Glutamatergic neuron (in vitro differentiated cells): ENCODE measurements around the gene PLOD3. TPM values are rescaled to one million over a fixed set of nuclear protein-coding genes. Genes with fewer than 3 reads are reported as not detected.

ENCODE experiments used
- DNase-seq: peaks from one replicate; pipeline ENCODE4 v3.0.0; 2022
- H3K27ac Mint-ChIP-seq: one replicate; pipeline ENCODE4 v1.8.0; 2020; ENCODE audit warnings: mild to moderate bottlenecking, mixed read lengths, inconsistent platforms; ENCODE audit not compliant: unreplicated experiment
- H3K27me3 Mint-ChIP-seq: one replicate; pipeline ENCODE4 v1.8.0; 2020; ENCODE audit warnings: mild to moderate bottlenecking, moderate library complexity, mixed read lengths, inconsistent platforms; ENCODE audit not compliant: unreplicated experiment
- H3K36me3 Mint-ChIP-seq: one replicate; pipeline ENCODE4 v1.8.0; 2020; ENCODE audit warnings: mild to moderate bottlenecking, mixed read lengths, inconsistent platforms; ENCODE audit not compliant: unreplicated experiment
- H3K4me1 Mint-ChIP-seq: one replicate; pipeline ENCODE4 v1.8.0; 2020; ENCODE audit warnings: mild to moderate bottlenecking, low read depth, mixed read lengths, inconsistent platforms; ENCODE audit not compliant: unreplicated experiment
- H3K4me3 Mint-ChIP-seq: one replicate; pipeline ENCODE4 v1.8.0; 2020; ENCODE audit warnings: mild to moderate bottlenecking, mixed read lengths, inconsistent platforms; ENCODE audit not compliant: unreplicated experiment
- H3K9me3 Mint-ChIP-seq: one replicate; pipeline ENCODE4 v1.8.0; 2020; ENCODE audit warnings: mild to moderate bottlenecking, moderate library complexity, mixed read lengths, inconsistent platforms; ENCODE audit not compliant: unreplicated experiment
- total RNA-seq: library from RNA; stranded (reverse); fragmentation: NEBNext Ultra II Directional; extraction: Animal tissue kit (Norgen Biotek cat#: 25700); gene quantifications from one replicate; pipeline ENCODE4 v1.2.1, GENCODE V29; 2021; ENCODE audit not compliant: unreplicated experiment
- TF ChIP-seq, protein P1 (sequence below): fragments of 200-600 bp; sonication (generic); IDR thresholded peaks from one replicate; pipeline ENCODE4 v1.5.0; 2021; ENCODE audit not compliant: partially characterized antibody, unreplicated experiment

The PLOD3 gene
- total RNA-seq, 1 donor from 2014 or later: 47.1 TPM

DNA sequence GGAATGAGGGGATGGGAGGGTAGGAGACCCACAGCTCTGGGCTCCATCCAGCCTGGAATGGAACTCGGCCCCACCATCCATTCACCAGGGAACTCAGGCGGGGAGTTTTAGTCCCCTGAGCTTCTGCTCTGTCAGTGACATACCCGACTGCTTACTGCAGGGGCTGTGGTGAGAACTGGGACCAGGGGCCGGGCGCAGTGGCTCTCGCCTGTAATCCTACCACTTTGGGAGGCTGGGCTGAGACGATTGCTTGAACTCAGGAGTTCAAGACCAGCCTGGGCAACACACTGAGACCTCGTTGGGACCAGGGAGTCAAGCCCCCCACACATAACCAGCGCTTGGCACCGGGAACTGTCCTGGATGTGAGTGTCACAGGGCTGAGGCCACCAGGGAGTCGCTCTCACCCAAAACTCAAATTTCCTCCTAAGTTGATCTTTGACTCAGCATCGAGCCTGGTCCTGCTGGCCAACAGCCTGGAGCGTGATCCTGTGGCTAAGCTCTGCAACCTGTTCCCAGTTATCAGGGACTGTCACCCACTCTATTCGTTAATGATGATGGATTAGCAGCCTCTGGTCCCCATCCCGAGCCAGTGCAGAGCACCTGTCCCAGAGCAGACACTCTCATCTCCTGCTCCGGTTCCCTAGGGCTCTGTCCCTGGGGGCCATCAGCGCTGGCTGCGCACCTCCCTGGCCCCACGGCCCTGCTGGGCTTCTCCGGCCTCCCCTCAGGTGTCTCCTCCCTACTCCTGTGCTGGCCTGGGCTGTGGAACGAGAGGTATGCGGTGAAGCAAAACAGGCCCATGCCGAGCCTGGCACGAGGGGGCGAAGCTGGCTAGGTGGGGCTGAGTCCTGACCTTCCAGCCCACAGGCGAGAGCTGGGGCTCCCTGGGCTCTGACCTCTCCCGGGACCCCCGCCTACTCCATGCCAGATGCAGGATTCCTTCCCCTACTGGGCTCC, 21.1 kb upstream of the PLOD3 start:
- H3K27ac Mint-ChIP-seq: peak overlapping the region; percentile 74
- H3K9me3 Mint-ChIP-seq: peaks cover 4% of the 10 kb centered on the region
- H3K4me3 Mint-ChIP-seq: no peak overlapping the region
- H3K27me3 Mint-ChIP-seq: peaks cover 3% of the 10 kb centered on the region
- H3K36me3 Mint-ChIP-seq: no peaks in the 10 kb centered on the region
- DNase-seq: no peak
- peaks cover 4% of the 10 kb centered on the region for H3K4me1 Mint-ChIP-seq
- TF ChIP-seq, protein P1, sequence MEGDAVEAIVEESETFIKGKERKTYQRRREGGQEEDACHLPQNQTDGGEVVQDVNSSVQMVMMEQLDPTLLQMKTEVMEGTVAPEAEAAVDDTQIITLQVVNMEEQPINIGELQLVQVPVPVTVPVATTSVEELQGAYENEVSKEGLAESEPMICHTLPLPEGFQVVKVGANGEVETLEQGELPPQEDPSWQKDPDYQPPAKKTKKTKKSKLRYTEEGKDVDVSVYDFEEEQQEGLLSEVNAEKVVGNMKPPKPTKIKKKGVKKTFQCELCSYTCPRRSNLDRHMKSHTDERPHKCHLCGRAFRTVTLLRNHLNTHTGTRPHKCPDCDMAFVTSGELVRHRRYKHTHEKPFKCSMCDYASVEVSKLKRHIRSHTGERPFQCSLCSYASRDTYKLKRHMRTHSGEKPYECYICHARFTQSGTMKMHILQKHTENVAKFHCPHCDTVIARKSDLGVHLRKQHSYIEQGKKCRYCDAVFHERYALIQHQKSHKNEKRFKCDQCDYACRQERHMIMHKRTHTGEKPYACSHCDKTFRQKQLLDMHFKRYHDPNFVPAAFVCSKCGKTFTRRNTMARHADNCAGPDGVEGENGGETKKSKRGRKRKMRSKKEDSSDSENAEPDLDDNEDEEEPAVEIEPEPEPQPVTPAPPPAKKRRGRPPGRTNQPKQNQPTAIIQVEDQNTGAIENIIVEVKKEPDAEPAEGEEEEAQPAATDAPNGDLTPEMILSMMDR: no peak

DNA sequence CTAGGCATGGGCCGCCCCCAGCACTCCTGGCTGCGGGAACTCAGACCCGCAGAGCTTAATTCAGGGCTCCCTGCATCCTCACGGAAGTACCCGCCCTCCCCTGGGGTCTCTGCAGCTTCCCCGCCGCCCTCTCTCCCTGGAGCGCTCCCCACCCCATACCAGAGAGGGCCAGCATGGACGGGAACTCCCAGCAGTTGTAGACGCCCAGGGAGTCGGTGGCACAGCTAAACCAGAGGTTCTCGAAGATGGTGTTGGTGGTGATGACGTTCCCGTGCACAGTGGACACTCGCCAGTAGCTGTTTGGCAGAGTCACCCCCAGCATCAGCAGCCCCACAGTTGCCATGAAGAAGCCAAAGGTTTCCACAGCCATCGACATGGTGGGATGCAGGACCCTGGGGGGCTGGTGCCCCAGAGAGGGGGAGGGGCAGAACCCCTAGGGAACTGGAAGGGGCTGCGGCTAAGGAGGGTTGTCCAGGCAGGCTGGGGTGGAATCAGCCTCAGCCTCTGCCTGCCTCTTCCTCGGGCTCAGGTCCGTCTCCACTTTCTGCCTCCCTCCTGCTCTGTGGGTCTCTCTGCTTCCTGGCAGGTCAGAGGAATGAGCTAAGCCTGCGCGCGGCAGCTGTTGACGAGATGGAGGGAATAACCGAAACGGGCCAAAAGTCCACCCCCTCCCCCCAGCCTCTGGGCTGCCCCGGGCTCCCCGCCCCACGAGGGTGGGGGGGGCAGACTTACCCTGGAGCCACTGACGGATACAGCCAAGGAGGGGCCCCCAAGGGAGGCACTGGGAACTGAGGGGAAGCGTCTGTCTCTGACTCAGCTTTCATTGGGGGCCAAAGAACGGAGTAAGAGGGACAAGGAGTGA, 20.1 kb upstream of the PLOD3 start, which contains the start of gene CLDN15:
TSS of gene CLDN15 (minus strand) at position 597 of the 862 bp plus-strand sequence. CDS start at position 376, 221 bp downstream.
- TF ChIP-seq, protein P1: no peak
- Mint-ChIP-seq H3K4me3 (peak within 1 kb of the TSS; percentile 30), H3K9me3 (peaks cover 4% of the 10 kb centered on the region), H3K36me3 (no peaks in the 10 kb centered on the region), H3K27ac (peak within 1 kb of the TSS; percentile 74), H3K27me3 (peaks cover 3% of the 10 kb centered on the region), H3K4me1 (peaks cover 3% of the 10 kb centered on the region)
- no peak for DNase-seq

DNA sequence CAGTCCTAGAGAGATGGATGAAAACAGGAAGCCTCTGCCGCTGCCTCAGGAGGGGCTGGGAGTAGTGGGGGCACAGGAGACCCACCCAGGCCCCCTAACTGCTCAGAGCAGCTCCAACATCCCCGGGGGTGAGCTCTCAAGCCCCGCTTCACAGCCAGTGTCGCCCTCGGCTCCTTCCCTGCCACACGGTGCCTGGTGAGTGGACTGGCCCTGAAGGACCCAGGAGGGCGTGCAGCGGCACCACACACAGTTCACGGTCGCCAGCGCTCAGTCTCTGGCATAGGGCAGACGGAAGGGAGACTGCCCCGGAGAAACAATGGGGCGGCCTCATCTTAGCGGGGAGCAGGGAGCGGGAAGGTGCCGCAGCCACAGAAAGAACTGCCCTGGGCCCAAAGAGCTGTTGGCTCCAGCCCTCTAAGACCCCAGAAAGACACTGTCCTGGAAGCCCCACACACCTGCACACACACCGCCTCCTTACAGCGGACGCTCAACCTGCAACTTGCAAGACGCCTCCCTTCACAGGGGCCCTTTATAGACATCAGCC, 19.0 kb upstream of the PLOD3 start:
- Mint-ChIP-seq H3K4me1 (peaks cover 3% of the 10 kb centered on the region), H3K36me3 (no peaks in the 10 kb centered on the region), H3K27ac (no peak overlapping the region), H3K9me3 (peaks cover 4% of the 10 kb centered on the region), H3K4me3 (no peak overlapping the region), H3K27me3 (peaks cover 5% of the 10 kb centered on the region)
- TF ChIP-seq, protein P1: no peak
- no peak for DNase-seq

DNA sequence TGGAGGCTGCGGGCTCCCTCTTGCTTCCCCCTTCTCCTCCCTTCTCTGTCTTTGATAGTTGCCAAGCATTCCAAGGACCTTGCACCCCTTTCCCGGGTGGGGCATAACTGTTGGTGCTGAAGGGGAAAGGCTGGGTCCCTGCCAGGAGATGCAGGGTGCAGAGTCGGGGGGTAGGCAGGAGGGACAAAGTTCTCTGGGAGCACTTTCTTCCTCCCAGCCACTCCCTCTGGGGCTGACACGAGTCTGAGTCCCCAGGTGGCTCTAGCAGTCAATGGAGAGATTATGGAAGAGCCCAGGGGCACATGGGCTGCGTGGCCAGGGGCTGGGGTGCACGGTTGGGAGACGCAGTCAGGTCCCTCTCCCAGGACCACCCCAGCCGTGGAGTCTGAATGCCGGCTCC, 18.1 kb upstream of the PLOD3 start:
- Mint-ChIP-seq H3K36me3 (no peaks in the 10 kb centered on the region), H3K27me3 (peaks cover 7% of the 10 kb centered on the region), H3K4me1 (peaks cover 3% of the 10 kb centered on the region), H3K4me3 (no peak overlapping the region), H3K9me3 (peaks cover 7% of the 10 kb centered on the region), H3K27ac (no peak overlapping the region)
- TF ChIP-seq, protein P1: no peak
- no peak for DNase-seq
